K562 (cell line): ENCODE data around the gene KCTD7. TPM values are rescaled to one million over a fixed set of nuclear protein-coding genes. Genes with fewer than 3 reads are reported as not detected.

Experiments used
- ATF1 ChIP-seq, 2 experiments: fragments of 450-650 bp in 1 of 2; IDR thresholded peaks; 2 replicates each; pipeline ENCODE4 v1.6.1; 2016; ENCODE audit warnings: missing compliant biosample characterization in 1 of 2, missing genetic modification characterization in 1 of 2
- BHLHE40 ChIP-seq: IDR thresholded peaks from 2 replicates; pipeline ENCODE4 v1.6.1; 2011; ENCODE audit warnings: low read length, improper control_type of control experiment
- CBX1 ChIP-seq: sonication (generic); IDR thresholded peaks from 2 replicates; pipeline ENCODE4 v1.6.1; 2016; ENCODE audit warnings: antibody characterized with exemption, low read depth, mild to moderate bottlenecking
- ELF1 ChIP-seq: fragments of 200-800 bp; sonication (Bioruptor generic); IDR thresholded peaks from 2 replicates; pipeline ENCODE4 v1.6.1; 2016; ENCODE audit warnings: missing genetic modification characterization, missing compliant biosample characterization
- ESRRB ChIP-seq: fragments of 250-450 bp; sonication (Bioruptor Pico); IDR thresholded peaks from 2 replicates; pipeline ENCODE4 v1.5.0; 2020; ENCODE audit warnings: mild to moderate bottlenecking, moderate library complexity, borderline replicate concordance
- GATAD2A ChIP-seq: fragments of 450-650 bp; IDR thresholded peaks from 2 replicates; pipeline ENCODE4 v1.6.1; 2017
- HNRNPLL ChIP-seq: fragments of 200-400 bp; formaldehyde crosslinking; IDR thresholded peaks from 2 replicates; pipeline ENCODE4 v1.6.1; 2017; ENCODE audit warnings: low read length, low read depth, mild to moderate bottlenecking; ENCODE audit not compliant: poor library complexity, severe bottlenecking
- KDM5B ChIP-seq: fragments of 200-600 bp; sonication (generic); IDR thresholded peaks from 2 replicates; pipeline ENCODE4 v1.6.1; 2012; ENCODE audit warnings: low read depth, mild to moderate bottlenecking, moderate library complexity, low read length, control low read depth, inconsistent platforms; ENCODE audit not compliant: insufficient replicate concordance
- MYC ChIP-seq, 2 experiments: fragments of 250-450 bp in 1 of 2; sonication (Bioruptor Pico) in 1 of 2; IDR thresholded peaks; 2 replicates each; pipeline versions ENCODE4 v1.5.1 to v1.6.1; 2012 to 2021; ENCODE audit warnings: low read depth in 2 of 2, borderline replicate concordance in 1 of 2, improper control_type of control experiment in 1 of 2, low read length in 1 of 2, mild to moderate bottlenecking in 1 of 2, moderate library complexity in 1 of 2
- NCOR1 ChIP-seq: fragments of 450-650 bp; IDR thresholded peaks from 2 replicates; pipeline ENCODE4 v1.6.1; 2016; ENCODE audit warnings: mild to moderate bottlenecking, moderate library complexity
- POLR2AphosphoS5 ChIP-seq: IDR thresholded peaks from 2 replicates; pipeline ENCODE4 v1.6.1; 2011; ENCODE audit warnings: mild to moderate bottlenecking, low read depth, low read length, moderate library complexity; ENCODE audit not compliant: control insufficient read depth, insufficient read depth
- POLR3A ChIP-seq: IDR thresholded peaks from 2 replicates; pipeline ENCODE4 v1.6.1; 2011; ENCODE audit warnings: borderline replicate concordance, mild to moderate bottlenecking, moderate library complexity; ENCODE audit not compliant: insufficient read length, insufficient read depth; ENCODE audit errors: extremely low read depth
- RAD51 ChIP-seq: fragments of 450-650 bp; IDR thresholded peaks from 2 replicates; pipeline ENCODE4 v1.7.1; 2016; ENCODE audit warnings: low read depth, mild to moderate bottlenecking, borderline replicate concordance
- RNF2 ChIP-seq: sonication (generic); IDR thresholded peaks from 2 replicates; pipeline ENCODE4 v1.6.1; 2016
- SIRT6 ChIP-seq: IDR thresholded peaks from one replicate; pipeline ENCODE4 v1.6.1; 2012; ENCODE audit warnings: low read depth, mild to moderate bottlenecking, control low read depth, inconsistent platforms, low read length, moderate library complexity
- SMAD4 ChIP-seq: fragments of 250-450 bp; sonication (Bioruptor Pico); conservative IDR thresholded peaks from 2 replicates; pipeline ENCODE4 v1.8.0; 2021; ENCODE audit warnings: inconsistent platforms, mild to moderate bottlenecking, moderate library complexity
- TGIF2 ChIP-seq: sonication (generic); formaldehyde crosslinking; IDR thresholded peaks from 2 replicates; pipeline ENCODE4 v1.8.1; 2022; ENCODE audit warnings: mild to moderate bottlenecking, missing genetic modification reagents, moderate library complexity
- THAP7 ChIP-seq: fragments of 250-450 bp; sonication (Bioruptor Pico); IDR thresholded peaks from 2 replicates; pipeline ENCODE4 v1.5.0; 2021
- ZBTB26 ChIP-seq: fragments of 450-650 bp; formaldehyde crosslinking; IDR thresholded peaks from 2 replicates; pipeline ENCODE4 v1.4.0; 2022; ENCODE audit warnings: missing genetic modification characterization
- ZFX ChIP-seq: sonication (generic); formaldehyde crosslinking; IDR thresholded peaks from 2 replicates; pipeline ENCODE4 v1.8.0; 2022; ENCODE audit warnings: mild to moderate bottlenecking, missing genetic modification reagents, moderate library complexity
- ZNF134 ChIP-seq: fragments of 250-450 bp; sonication (Bioruptor Pico); conservative IDR thresholded peaks from 2 replicates; pipeline ENCODE4 v1.4.0; 2020
- polyA plus RNA-seq, 8 experiments: library from polyadenylated mRNA; depleted of rRNA in 4 of 8; stranded (reverse) in 5 of 8; unstranded in 3 of 8; fragments of >200 nt; fragmentation: Nextera tagmentation in 2 of 8; fragmentation: Illumina TruSeq in 1 of 8; extraction: Ambion mirVana in 2 of 8; extraction: Trizol in 1 of 8; gene quantifications; 2 replicates each; pipeline versions ENCODE4 v1.2.1 to v1.2.3, GENCODE V29; 2011 to 2014; ENCODE audit warnings: inconsistent platforms in 1 of 8, missing spikeins in 1 of 8
- total RNA-seq, 7 experiments: library from RNA; depleted of rRNA in 6 of 7; stranded (reverse); fragments of >200 nt in 6 of 7; fragmentation: Illumina TruSeq in 2 of 7; extraction: Trizol in 2 of 7; gene quantifications; 2 replicates each; pipeline versions ENCODE4 v1.2.1 to v1.2.3, GENCODE V29; 2011 to 2021; ENCODE audit warnings: low replicate concordance in 1 of 7
- TF ChIP-seq, protein P1 (sequence below): fragments of 250-450 bp; sonication (Bioruptor Pico); IDR thresholded peaks from 2 replicates; pipeline ENCODE4 v1.5.0; 2022; ENCODE audit warnings: mild to moderate bottlenecking
- TF ChIP-seq, protein P2 (sequence below): fragments of 250-450 bp; sonication (Bioruptor Pico); IDR thresholded peaks from 2 replicates; pipeline ENCODE4 v1.8.0; 2021; ENCODE audit warnings: borderline replicate concordance, mild to moderate bottlenecking, moderate library complexity; ENCODE audit not compliant: poor library complexity, severe bottlenecking

KCTD7 gene
- total and polyA plus RNA-seq, 9 of the 15 experiments (the other 6 are each of a cell fraction or from before 2014, with no cell fraction given): 1.5 to 26.0 (median 9.0) TPM

DNA sequence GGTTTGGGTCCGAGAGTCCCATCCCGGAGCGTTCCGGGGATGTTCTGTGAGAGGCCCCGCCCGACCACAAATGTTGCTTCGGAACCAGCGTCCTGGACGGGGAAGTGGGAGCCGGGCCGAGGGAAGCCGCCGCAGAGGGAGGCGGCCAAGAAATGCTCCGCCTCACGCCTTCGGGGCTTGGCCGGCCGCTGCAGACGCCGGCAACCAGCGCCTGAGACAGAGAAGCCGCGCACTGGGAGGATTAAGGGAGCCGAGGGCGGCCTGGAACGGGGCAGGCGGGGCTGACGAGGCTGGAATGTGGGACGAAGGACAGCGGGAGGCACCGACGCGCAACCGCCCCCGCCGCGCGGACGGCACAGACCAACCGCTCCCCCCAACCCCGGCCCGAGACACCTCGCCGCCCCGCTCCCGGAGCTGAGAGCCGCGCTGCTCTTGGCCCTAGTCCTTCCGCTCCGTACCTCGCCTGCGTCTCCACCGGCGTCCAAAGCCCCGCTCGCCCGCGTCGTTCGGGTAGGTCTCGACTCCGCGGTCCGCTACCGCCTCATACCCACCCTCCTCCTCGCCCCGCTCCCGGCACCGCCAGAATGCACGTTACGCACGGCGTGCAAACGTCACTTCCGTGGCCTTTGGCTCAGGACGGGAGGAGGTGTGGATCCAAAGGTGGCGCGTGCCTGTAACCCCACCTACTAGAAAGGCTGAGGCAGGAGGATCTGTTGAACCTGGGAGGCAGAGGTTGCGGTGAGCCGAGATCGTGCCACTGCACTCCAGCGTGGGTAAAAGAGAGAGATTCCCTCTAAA is 36.7 kb upstream of the KCTD7 start (continued):
- TF ChIP-seq KDM5B (peak; percentile 86), GATAD2A (no peak), TGIF2 (no peak), POLR2AphosphoS5 (peak; percentile 91), ATF1 (CRISPR knock-in tag; IDR thresholded peaks at IDR 0.05) (peak; percentile 63; the same call in 1 of the 2 replicates), ATF1 (tag; IDR thresholded peaks at IDR 0.05) (peak; percentile 96), ELF1 (tag) (no peak), MYC (IDR thresholded peaks at IDR 0.05; ENCODE audit: low read depth, low read length) (peak; percentile 84), MYC (CRISPR knock-in tag; IDR thresholded peaks at IDR 0.05; ENCODE audit: borderline replicate concordance, low read depth) (no peak), RAD51 (no peak), ZBTB26 (0 out of 2 replicates have a peak, but pooled peaks have one; percentile 3), ZFX (CRISPR knock-in tag) (peak; percentile 73), HNRNPLL (peak; percentile 92), SIRT6 (no peak), RNF2 (0 out of 2 replicates have a peak, but pooled peaks have one; percentile 35), THAP7 (no peak), BHLHE40 (peak; percentile 88), NCOR1 (no peak), CBX1 (peak; percentile 80; the same call in 1 of the 2 replicates), SMAD4 (CRISPR knock-in tag) (peak; percentile 63), ZNF134 (CRISPR knock-in tag) (no peak), ESRRB (no peak), POLR3A (no peak)
- TF ChIP-seq, protein P1, sequence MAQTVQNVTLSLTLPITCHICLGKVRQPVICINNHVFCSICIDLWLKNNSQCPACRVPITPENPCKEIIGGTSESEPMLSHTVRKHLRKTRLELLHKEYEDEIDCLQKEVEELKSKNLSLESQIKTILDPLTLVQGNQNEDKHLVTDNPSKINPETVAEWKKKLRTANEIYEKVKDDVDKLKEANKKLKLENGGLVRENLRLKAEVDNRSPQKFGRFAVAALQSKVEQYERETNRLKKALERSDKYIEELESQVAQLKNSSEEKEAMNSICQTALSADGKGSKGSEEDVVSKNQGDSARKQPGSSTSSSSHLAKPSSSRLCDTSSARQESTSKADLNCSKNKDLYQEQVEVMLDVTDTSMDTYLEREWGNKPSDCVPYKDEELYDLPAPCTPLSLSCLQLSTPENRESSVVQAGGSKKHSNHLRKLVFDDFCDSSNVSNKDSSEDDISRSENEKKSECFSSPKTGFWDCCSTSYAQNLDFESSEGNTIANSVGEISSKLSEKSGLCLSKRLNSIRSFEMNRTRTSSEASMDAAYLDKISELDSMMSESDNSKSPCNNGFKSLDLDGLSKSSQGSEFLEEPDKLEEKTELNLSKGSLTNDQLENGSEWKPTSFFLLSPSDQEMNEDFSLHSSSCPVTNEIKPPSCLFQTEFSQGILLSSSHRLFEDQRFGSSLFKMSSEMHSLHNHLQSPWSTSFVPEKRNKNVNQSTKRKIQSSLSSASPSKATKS (CRISPR knock-in tag): no peak
- TF ChIP-seq, protein P2, sequence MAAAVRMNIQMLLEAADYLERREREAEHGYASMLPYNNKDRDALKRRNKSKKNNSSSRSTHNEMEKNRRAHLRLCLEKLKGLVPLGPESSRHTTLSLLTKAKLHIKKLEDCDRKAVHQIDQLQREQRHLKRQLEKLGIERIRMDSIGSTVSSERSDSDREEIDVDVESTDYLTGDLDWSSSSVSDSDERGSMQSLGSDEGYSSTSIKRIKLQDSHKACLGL (CRISPR knock-in tag): no peak
